ENCODE results near the gene STAT5A.

- no peak for TF ChIP-seq CTCF (IDR thresholded peaks at IDR 0.05)
- TF ChIP-seq POLR2AphosphoS5 (IDR thresholded peaks at IDR 0.05) = no peak
Measured at GRCh38 chr17:42308446-42308845, 20.1 kb downstream of the STAT5A start.
